Measurements from ENCODE around the gene CD151. TPM values are rescaled to one million over a fixed set of nuclear protein-coding genes. Genes with fewer than 3 reads are reported as not detected.

Gene CD151
- total RNA-seq, 2 donors from 2014 or later, result 443 to 462 TPM

GRCh38 chr11:795634-796564 lies 36.9 kb upstream of the CD151 start:
- DNase-seq (peak; percentile 76 to 85), ATAC-seq (peak; percentile 53)
- intact Hi-C loops (cut with DNase I, micrococcal nuclease), result no loop called here

- intact Hi-C loops (cut with DNase I, micrococcal nuclease), result no loop called here
- ATAC-seq, result peak; percentile 12
- DNase-seq, result peak in 1 of 2 donors; percentile 46
Observed at GRCh38 chr11:796565-797295, 36.0 kb upstream of the CD151 start.

GRCh38 chr11:797296-798092 lies 35.3 kb upstream of the CD151 start:
- ATAC-seq, result peak; percentile 51
- peak; percentile 81 to 89 for DNase-seq
- intact Hi-C loops (cut with DNase I, micrococcal nuclease), result no loop called here

- DNase-seq, result peak in 1 of 2 donors; percentile 87
- ATAC-seq, result peak; percentile 65
Observed at GRCh38 chr11:798093-798713, 34.5 kb upstream of the CD151 start, which contains the start of gene SLC25A22. SLC25A22 (minus strand) TSS chr11:798281; CDS start chr11:795006, 3,275 bp downstream.

GRCh38 chr11:799641-800316 lies 33.0 kb upstream of the CD151 start:
- ATAC-seq, result no peak

More at GRCh38 chr11:798093-798713, 34.5 kb upstream of the CD151 start, which contains the start of gene SLC25A22:
- intact Hi-C loops (cut with DNase I, micrococcal nuclease), result no loop called here

GRCh38 chr11:800473-800872 lies 32.3 kb upstream of the CD151 start:
- no peak for ATAC-seq
- DNase-seq, result no peak

More at GRCh38 chr11:799641-800316, 33.0 kb upstream of the CD151 start:
- no peak for DNase-seq
- intact Hi-C loops (cut with DNase I, micrococcal nuclease), result no loop called here

GRCh38 chr11:801097-801780 lies 31.5 kb upstream of the CD151 start:
- intact Hi-C loops (cut with DNase I, micrococcal nuclease), result no loop called here
- ATAC-seq (no peak), DNase-seq (no peak)

More at GRCh38 chr11:800473-800872, 32.3 kb upstream of the CD151 start:
- intact Hi-C loops (cut with DNase I, micrococcal nuclease), result no loop called here

GRCh38 chr11:802018-802617 lies 30.6 kb upstream of the CD151 start:
- ATAC-seq (no peak), DNase-seq (no peak)
- intact Hi-C loops (cut with DNase I, micrococcal nuclease), result no loop called here

GRCh38 chr11:802693-803466 lies 29.9 kb upstream of the CD151 start:
- ATAC-seq (no peak), DNase-seq (no peak)
- intact Hi-C loops (cut with DNase I, micrococcal nuclease), result no loop called here

GRCh38 chr11:803467-803742 lies 29.3 kb upstream of the CD151 start:
- no peak for ATAC-seq
- intact Hi-C loops (cut with DNase I, micrococcal nuclease), result no loop called here
- DNase-seq, result no peak

GRCh38 chr11:803770-804598 lies 28.8 kb upstream of the CD151 start:
- intact Hi-C loops (cut with DNase I, micrococcal nuclease), result no loop called here
- DNase-seq, result no peak
- ATAC-seq, result no peak

GRCh38 chr11:804599-804964 lies 28.2 kb upstream of the CD151 start:
- DNase-seq (no peak), ATAC-seq (no peak)
- intact Hi-C loops (cut with DNase I, micrococcal nuclease), result no loop called here

GRCh38 chr11:808427-809286 lies 24.1 kb upstream of the CD151 start:
- ATAC-seq (peak; percentile 8), DNase-seq (no peak)
- intact Hi-C loops (cut with DNase I, micrococcal nuclease), result no loop called here

GRCh38 chr11:809287-810039 lies 23.3 kb upstream of the CD151 start, which contains the start of gene RPLP2:
RPLP2 (plus strand) TSS chr11:809967; CDS start chr11:810235, 268 bp downstream.
- ATAC-seq, result peak; percentile 81
- intact Hi-C loops (cut with DNase I, micrococcal nuclease), result no loop called here
- DNase-seq, result peak; percentile 98
